Epithelial cell of alveolus of lung (primary cell): ENCODE measurements around the gene TNFRSF11A. TPM values are rescaled to one million over a fixed set of nuclear protein-coding genes. Genes with fewer than 3 reads are reported as not detected.

ENCODE experiments used
- total RNA-seq: library from RNA; depleted of rRNA; stranded (reverse); fragments of >200 nt; gene quantifications from 2 replicates; pipeline ENCODE4 v1.2.1, GENCODE V29; 2015

Gene TNFRSF11A
- total RNA-seq, result under 0.01 TPM in 1 of 2 replicates, not detected in the other

GRCh38 chr18:62324917-62325805, at the start of gene TNFRSF11A:
TSS of gene TNFRSF11A (plus strand) at chr18:62325310. CDS start at chr18:62325353, 43 bp downstream.

Other genes starting within 250 kb of the TNFRSF11A start
- gene PIGN, start 138.3 kb upstream of the TNFRSF11A start, total RNA-seq, result 14.2 and 22.5 TPM in 2 replicates
- gene RELCH, start 138.1 kb upstream of the TNFRSF11A start, total RNA-seq, result 10.9 and 13.6 TPM in 2 replicates
- 3.4 and 5.7 TPM in 2 replicates for gene ZCCHC2, start 197.7 kb downstream of the TNFRSF11A start, total RNA-seq